Measurements from ENCODE around the gene SHCBP1L.

The SHCBP1L gene

DNA sequence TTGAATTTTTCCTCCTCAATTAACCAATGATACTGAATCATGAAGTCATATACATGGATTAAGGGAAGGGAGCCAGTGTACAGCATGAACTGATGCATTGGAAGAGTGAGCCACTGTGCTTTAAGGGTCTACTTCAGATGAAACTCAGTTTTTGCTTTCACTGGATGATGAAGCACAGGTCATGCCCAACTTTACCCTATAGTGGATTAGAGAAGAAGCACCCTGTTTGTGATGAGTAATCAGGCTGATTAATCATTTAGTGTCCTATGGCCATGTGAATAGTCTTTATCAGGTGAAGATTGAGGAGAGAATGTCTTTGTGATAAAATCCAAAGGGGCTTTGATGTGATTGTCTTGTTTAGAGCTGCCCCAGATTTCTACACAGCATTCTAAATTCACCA, 45.5 kb upstream of the SHCBP1L start:
- TF ChIP-seq ZBTB7A (IDR thresholded peaks at IDR 0.05; ENCODE audit: low read depth) (no peak), CEBPB (IDR thresholded peaks at IDR 0.05) (no peak), CREB1 (IDR thresholded peaks at IDR 0.05; ENCODE audit: low read depth) (no peak), TEAD4 (IDR thresholded peaks at IDR 0.05) (no peak), REST (IDR thresholded peaks at IDR 0.05; ENCODE audit: low read depth) (no peak), TCF12 (IDR thresholded peaks at IDR 0.05; ENCODE audit: low read depth) (no peak), YY1 (IDR thresholded peaks at IDR 0.05; ENCODE audit: low read depth) (no peak), MAX (IDR thresholded peaks at IDR 0.05) (no peak), USF1 (IDR thresholded peaks at IDR 0.05) (no peak), NFIC (IDR thresholded peaks at IDR 0.05) (no peak), EGR1 (IDR thresholded peaks at IDR 0.05) (no peak), FOXM1 (IDR thresholded peaks at IDR 0.05; ENCODE audit: borderline replicate concordance, low read depth) (no peak), RAD21 (IDR thresholded peaks at IDR 0.05; ENCODE audit: low read depth) (no peak), TAF1 (IDR thresholded peaks at IDR 0.05; ENCODE audit: low read depth) (no peak), EP300 (IDR thresholded peaks at IDR 0.05; ENCODE audit: borderline replicate concordance) (no peak)

DNA sequence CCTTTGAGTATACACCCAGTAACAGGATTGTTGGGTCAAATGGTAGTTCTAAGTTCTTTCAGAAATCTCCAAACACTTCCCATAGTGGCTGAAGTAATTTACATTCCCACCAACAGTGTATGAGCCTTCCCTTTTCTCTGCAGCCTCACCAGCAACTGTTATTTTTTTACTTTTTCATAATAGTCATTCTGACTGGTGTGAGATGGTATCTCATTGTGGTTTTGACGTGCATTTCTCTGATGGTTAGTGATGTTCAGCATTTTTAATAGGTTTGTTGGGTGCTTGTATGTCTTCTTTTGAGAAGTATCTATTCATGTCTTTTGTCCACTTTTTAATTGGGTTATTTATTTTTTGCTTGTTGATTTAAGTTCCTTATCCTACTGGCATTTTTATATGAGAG, 43.9 kb upstream of the SHCBP1L start:
- TF ChIP-seq RAD21 (IDR thresholded peaks at IDR 0.05; ENCODE audit: low read depth), result no peak
- no peak for TF ChIP-seq TAF1 (IDR thresholded peaks at IDR 0.05; ENCODE audit: low read depth)
- no peak for TF ChIP-seq REST (IDR thresholded peaks at IDR 0.05; ENCODE audit: low read depth)
- no peak for TF ChIP-seq NFIC (IDR thresholded peaks at IDR 0.05)
- no peak for TF ChIP-seq EGR1 (IDR thresholded peaks at IDR 0.05)
- no peak for TF ChIP-seq TEAD4 (IDR thresholded peaks at IDR 0.05)
- TF ChIP-seq ZBTB7A (IDR thresholded peaks at IDR 0.05; ENCODE audit: low read depth), result no peak
- TF ChIP-seq CREB1 (IDR thresholded peaks at IDR 0.05; ENCODE audit: low read depth), result no peak
- TF ChIP-seq YY1 (IDR thresholded peaks at IDR 0.05; ENCODE audit: low read depth), result no peak
- no peak for TF ChIP-seq EP300 (IDR thresholded peaks at IDR 0.05; ENCODE audit: borderline replicate concordance)

DNA sequence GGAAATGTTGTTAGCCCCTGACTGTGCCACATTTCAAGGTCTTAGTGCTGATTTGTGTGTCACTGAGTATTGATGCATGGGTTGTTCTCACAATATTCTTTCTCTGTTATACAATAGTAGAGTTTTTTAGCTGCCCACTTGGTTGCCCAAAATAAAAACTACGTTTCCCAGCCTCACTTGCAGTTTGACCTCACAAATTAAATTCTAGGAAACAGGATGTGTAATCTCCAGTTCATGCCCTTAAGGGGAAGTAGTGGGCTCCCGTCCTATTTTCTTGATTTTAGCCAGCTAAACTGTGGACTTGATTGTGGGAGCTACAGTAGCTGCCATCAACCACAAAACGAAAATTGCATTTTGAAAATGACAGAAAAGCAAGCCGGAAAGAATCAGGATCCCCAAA, 42.9 kb upstream of the SHCBP1L start:
- TF ChIP-seq CREB1 (IDR thresholded peaks at IDR 0.05; ENCODE audit: low read depth) (no peak), EP300 (IDR thresholded peaks at IDR 0.05; ENCODE audit: borderline replicate concordance) (no peak), MAX (IDR thresholded peaks at IDR 0.05) (no peak), RAD21 (IDR thresholded peaks at IDR 0.05; ENCODE audit: low read depth) (no peak), REST (IDR thresholded peaks at IDR 0.05; ENCODE audit: low read depth) (no peak)

DNA sequence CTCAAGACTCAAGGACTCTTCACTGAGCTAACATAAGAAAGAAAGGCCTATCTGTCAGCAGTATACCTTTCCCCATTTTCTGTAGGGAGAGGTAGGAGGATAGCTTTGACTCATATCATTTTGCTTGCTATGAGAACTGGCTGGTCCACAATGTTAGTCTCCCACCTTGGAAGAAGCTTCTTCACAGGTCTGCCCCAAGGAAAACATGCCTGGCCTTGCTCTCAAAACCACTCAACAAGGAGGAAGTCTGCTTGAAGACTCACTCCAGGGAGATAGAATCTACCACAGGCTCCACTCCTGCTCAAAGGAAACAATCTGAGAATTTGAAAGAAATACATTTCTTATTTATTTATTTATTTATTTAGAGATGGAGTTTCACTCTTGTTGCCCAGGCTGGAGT, 40.8 kb upstream of the SHCBP1L start:
- TF ChIP-seq CEBPB (IDR thresholded peaks at IDR 0.05), result no peak
- no peak for TF ChIP-seq ZBTB7A (IDR thresholded peaks at IDR 0.05; ENCODE audit: low read depth)
- TF ChIP-seq NFIC (IDR thresholded peaks at IDR 0.05), result no peak
- no peak for TF ChIP-seq TEAD4 (IDR thresholded peaks at IDR 0.05)
- TF ChIP-seq RAD21 (IDR thresholded peaks at IDR 0.05; ENCODE audit: low read depth), result no peak
- TF ChIP-seq USF1 (IDR thresholded peaks at IDR 0.05), result no peak
- no peak for TF ChIP-seq MAX (IDR thresholded peaks at IDR 0.05)

Data from Ishikawa (cell line).